HepG2 (cell line): ENCODE measurements around the gene CACNA1C. TPM values are rescaled to one million over a fixed set of nuclear protein-coding genes. Genes with fewer than 3 reads are reported as not detected.

Source experiments
- ATAC-seq: fragments of 200-7000 bp; cut with Tn5 transposase; 3 replicates; pipeline ENCODE4 v1.9.1; 2020; ENCODE audit warnings: mild to moderate bottlenecking, moderate library complexity
- BruUV-seq: library from RNA; stranded (reverse); fragments of 400-500 nt; replicated peaks from 2 replicates; lab custom pipeline; 2021; lab: Mats Ljungman, UMichigan
- CTCF ChIA-PET: fragments of 300-600 bp; formaldehyde crosslinking; extraction: SDS; loops from one replicate; lab custom pipeline; 2021; ENCODE audit warnings: low total read pairs, inconsistent platforms, low intra/inter-chr PET ratio; lab: Yijun Ruan, JAX
- POLR2A ChIA-PET: fragments of 350-600 bp; sonication (Branson Sonifier 250); formaldehyde crosslinking; loops from one replicate; lab custom pipeline; 2020; ENCODE audit warnings: antibody characterized with exemption, inconsistent platforms; lab: Yijun Ruan, JAX
- DNase-seq: peaks from one replicate; pipeline ENCODE4 v3.0.0-alpha.2; 2015; ENCODE audit warnings: low spot score
- FAIRE-seq: peaks from 3 replicates; lab custom pipeline; 2011; peaks lifted over from hg19 to GRCh38; lab: Jason Lieb, UNC
- H2AFZ ChIP-seq: one replicate; pipeline ENCODE4 v1.6.1; 2011; ENCODE audit warnings: low read length, inconsistent platforms
- H3K27ac ChIP-seq: fragments of 300-600 bp; 3 replicates; pipeline ENCODE4 v1.8.0; 2011; ENCODE audit warnings: mixed run types, mild to moderate bottlenecking, mixed read lengths, low read length, inconsistent platforms; ENCODE audit not compliant: insufficient read depth; ENCODE audit errors: extremely low read length
- H3K27me3 ChIP-seq, 2 experiments: fragments of 200-600 bp in 1 of 2; 2 replicates in 1 of 2; 3 replicates in 1 of 2; pipeline versions ENCODE4 v1.6.0 to v1.8.0; 2011; ENCODE audit warnings: low read length in 2 of 2, mild to moderate bottlenecking in 2 of 2, moderate library complexity in 2 of 2, inconsistent platforms in 1 of 2; ENCODE audit not compliant: insufficient read depth in 2 of 2, control insufficient read depth in 1 of 2
- H3K36me3 ChIP-seq, 2 experiments: fragments of 200-600 bp in 1 of 2; replicated peaks in 1 of 2; 2 replicates in 1 of 2; 3 replicates in 1 of 2; pipeline versions ENCODE4 v1.5.1 to v1.8.0; 2011; ENCODE audit warnings: low read length in 2 of 2, inconsistent platforms in 1 of 2; ENCODE audit not compliant: insufficient read depth in 2 of 2, control insufficient read depth in 1 of 2
- H3K4me1 ChIP-seq: 2 replicates; pipeline ENCODE4 v1.5.1; 2012; ENCODE audit warnings: low read length, inconsistent platforms; ENCODE audit not compliant: insufficient read depth
- H3K4me2 ChIP-seq: 2 replicates; pipeline ENCODE4 v1.6.0; 2011; ENCODE audit warnings: low read depth, low read length, inconsistent platforms
- H3K4me3 ChIP-seq, 3 experiments: fragments of 200-600 bp in 1 of 3; sonication (generic), shearing (Covaris generic) in 1 of 3; replicated peaks in 1 of 3; 2 replicates each; pipeline ENCODE4 v1.5.1; 2011 to 2016; ENCODE audit warnings: low read length in 3 of 3, inconsistent platforms in 2 of 3, low read depth in 2 of 3, mild to moderate bottlenecking in 2 of 3, control low read depth in 1 of 3, mixed read lengths in 1 of 3; ENCODE audit not compliant: insufficient read depth in 1 of 3
- H3K79me2 ChIP-seq: one replicate; pipeline ENCODE4 v1.6.1; 2011; ENCODE audit warnings: low read length, inconsistent platforms; ENCODE audit not compliant: insufficient read depth
- H3K9ac ChIP-seq: 2 replicates; pipeline ENCODE4 v1.6.0; 2011; ENCODE audit warnings: mild to moderate bottlenecking, low read depth, low read length, inconsistent platforms; ENCODE audit not compliant: insufficient read depth
- H3K9me3 ChIP-seq: 2 replicates; pipeline ENCODE4 v1.5.1; 2012; ENCODE audit warnings: mild to moderate bottlenecking, low read length
- H4K20me1 ChIP-seq: 2 replicates; pipeline ENCODE4 v1.6.0; 2011; ENCODE audit warnings: inconsistent platforms, mild to moderate bottlenecking, low read length, moderate library complexity; ENCODE audit not compliant: insufficient read depth
- ARHGAP35 ChIP-seq: sonication (generic); formaldehyde crosslinking; IDR thresholded peaks from 2 replicates; pipeline ENCODE4 v1.9.0; 2022; ENCODE audit warnings: mild to moderate bottlenecking, inconsistent platforms, moderate library complexity, missing genetic modification reagents, borderline replicate concordance
- ATF7 ChIP-seq, 2 experiments: fragments of 450-650 bp in 1 of 2; sonication (generic) in 1 of 2; formaldehyde crosslinking in 1 of 2; IDR thresholded peaks; 2 replicates each; pipeline versions ENCODE4 v1.4.0 to v1.6.1; 2016 to 2020; ENCODE audit warnings: antibody characterized with exemption in 1 of 2, mild to moderate bottlenecking in 1 of 2, missing genetic modification reagents in 1 of 2
- CBX1 ChIP-seq: IDR thresholded peaks from one replicate; pipeline ENCODE4 v1.6.1; 2016; ENCODE audit warnings: antibody characterized with exemption, low read depth
- FLYWCH1 ChIP-seq: sonication (generic); formaldehyde crosslinking; IDR thresholded peaks from 2 replicates; pipeline ENCODE4 v1.8.1; 2023; ENCODE audit warnings: mild to moderate bottlenecking, missing genetic modification reagents
- JDP2 ChIP-seq: sonication (generic); formaldehyde crosslinking; IDR thresholded peaks from 2 replicates; pipeline ENCODE4 v1.8.1; 2022; ENCODE audit warnings: missing genetic modification reagents, borderline replicate concordance
- KDM4B ChIP-seq: sonication (generic); formaldehyde crosslinking; IDR thresholded peaks from 2 replicates; pipeline ENCODE4 v1.4.0; 2020; ENCODE audit warnings: missing genetic modification reagents
- KDM5B ChIP-seq: sonication (generic); formaldehyde crosslinking; IDR thresholded peaks from 2 replicates; pipeline ENCODE4 v1.4.0; 2020; ENCODE audit warnings: missing genetic modification reagents, mild to moderate bottlenecking, borderline replicate concordance
- MED8 ChIP-seq: sonication (generic); formaldehyde crosslinking; IDR thresholded peaks from 2 replicates; pipeline ENCODE4 v1.8.1; 2023; ENCODE audit warnings: mild to moderate bottlenecking, missing genetic modification reagents; ENCODE audit not compliant: insufficient replicate concordance
- NFE2 ChIP-seq: sonication (generic); formaldehyde crosslinking; IDR thresholded peaks from 2 replicates; pipeline ENCODE4 v1.4.0; 2020; ENCODE audit warnings: missing genetic modification reagents
- SP2 ChIP-seq: sonication (generic); formaldehyde crosslinking; IDR thresholded peaks from 2 replicates; pipeline ENCODE4 v1.5.1; 2020; ENCODE audit warnings: mild to moderate bottlenecking, missing genetic modification reagents
- SRSF9 ChIP-seq: fragments of 200-400 bp; formaldehyde crosslinking; IDR thresholded peaks from 2 replicates; pipeline ENCODE4 v1.6.1; 2018; ENCODE audit warnings: borderline replicate concordance, mild to moderate bottlenecking, low read depth, low read length; ENCODE audit not compliant: insufficient read depth, poor library complexity, severe bottlenecking
- STAT5B ChIP-seq: sonication (generic); formaldehyde crosslinking; IDR thresholded peaks from 2 replicates; pipeline ENCODE4 v1.4.0; 2020; ENCODE audit warnings: missing genetic modification reagents
- ZMYM4 ChIP-seq: sonication (generic); formaldehyde crosslinking; IDR thresholded peaks from 2 replicates; pipeline ENCODE4 v1.8.1; 2023; ENCODE audit warnings: mild to moderate bottlenecking, missing genetic modification reagents
- ZNF121 ChIP-seq: sonication (generic); formaldehyde crosslinking; IDR thresholded peaks from 2 replicates; pipeline ENCODE4 v1.5.0; 2020; ENCODE audit warnings: mild to moderate bottlenecking, missing genetic modification reagents
- ZNF276 ChIP-seq: sonication (generic); formaldehyde crosslinking; IDR thresholded peaks from 2 replicates; pipeline ENCODE4 v1.4.0; 2020; ENCODE audit warnings: mild to moderate bottlenecking, low read depth, missing genetic modification reagents
- ZNF383 ChIP-seq: sonication (generic); formaldehyde crosslinking; IDR thresholded peaks from 2 replicates; pipeline ENCODE4 v1.4.0; 2020; ENCODE audit warnings: missing genetic modification reagents, mild to moderate bottlenecking, borderline replicate concordance
- ZSCAN9 ChIP-seq: IDR thresholded peaks from 2 replicates; pipeline ENCODE4 v1.6.1; 2016; ENCODE audit warnings: borderline replicate concordance
- WGBS: methylation state at CpG from one replicate; pipeline ENCODE4 v1.1.6; 2017; ENCODE audit warnings: low lambda C conversion rate; 5-methylcytosine and 5-hydroxymethylcytosine counted together
- in situ Hi-C: cut with HindIII; loops from 2 replicates; pipeline ENCODE4 v1.10.0; 2017; ENCODE audit warnings: low pct_unique_long_range_greater_than_20kb; ENCODE audit not compliant: extremely low pct_ligation_motif_present
- intact Hi-C: fragments of 100-400 bp; cut with micrococcal nuclease; formaldehyde crosslinking; loops from one replicate; pipeline ENCODE4 v1.10.0; 2022; ENCODE audit not compliant: unreplicated experiment
- polyA plus RNA-seq, 8 experiments: library from polyadenylated mRNA; depleted of rRNA in 3 of 8; stranded (reverse) in 7 of 8; unstranded in 1 of 8; fragments of >200 nt; fragmentation: Illumina TruSeq in 4 of 8; extraction: Trizol in 4 of 8; gene quantifications; 2 replicates each; pipeline versions ENCODE4 v1.2.1 to v1.2.3, GENCODE V29; 2011 to 2016; ENCODE audit warnings: low read depth in 4 of 8, missing spikeins in 1 of 8, mixed read lengths in 1 of 8; ENCODE audit not compliant: insufficient read depth in 1 of 8
- total RNA-seq, 5 experiments: library from RNA; depleted of rRNA; stranded (reverse); fragments of >200 nt; fragmentation: Illumina TruSeq; extraction: Trizol; gene quantifications; 2 replicates each; pipeline ENCODE4 v1.2.3, GENCODE V29; 2016; ENCODE audit warnings: low read depth in 1 of 5
- TF ChIP-seq, protein P1 (sequence below): sonication (generic); formaldehyde crosslinking; IDR thresholded peaks from 2 replicates; pipeline ENCODE4 v1.8.0; 2022; ENCODE audit warnings: mild to moderate bottlenecking, missing genetic modification reagents; ENCODE audit not compliant: insufficient replicate concordance
- TF ChIP-seq, protein P2 (sequence below): sonication (generic); formaldehyde crosslinking; IDR thresholded peaks from 2 replicates; pipeline ENCODE4 v1.5.0; 2020; ENCODE audit warnings: missing genetic modification reagents

The CACNA1C gene
- total and polyA plus RNA-seq, 2 of the 13 experiments (the other 11 are each of a cell fraction or from before 2014, with no cell fraction given): not detected

- 0% methylated on average over 6 of the region's 6 CpGs for WGBS
- DNase-seq (no peak), ATAC-seq (no peak), FAIRE-seq (no peak)
- no peak overlapping the region for H2AFZ ChIP-seq
- no peaks in the 10 kb centered on the region for H3K9me3 ChIP-seq
- ChIA-PET CTCF (no interaction called here), POLR2A (no interaction called here)
- intact Hi-C loops: no loop called here
- in situ Hi-C loops: no loop called here
- no peak overlapping the region for H3K4me2 ChIP-seq
- TF ChIP-seq ZMYM4 (CRISPR knock-in tag) (no peak), MED8 (no peak), JDP2 (no peak), ATF7 (IDR thresholded peaks at IDR 0.05) (no peak), ATF7 (CRISPR knock-in tag; IDR thresholded peaks at IDR 0.05) (no peak), KDM4B (CRISPR knock-in tag) (no peak), SP2 (CRISPR knock-in tag) (no peak), STAT5B (CRISPR knock-in tag) (no peak), FLYWCH1 (CRISPR knock-in tag) (no peak), CBX1 (no peak), ZSCAN9 (no peak), NFE2 (CRISPR knock-in tag) (no peak), ZNF121 (CRISPR knock-in tag) (no peak), ARHGAP35 (CRISPR knock-in tag) (no peak), ZNF276 (no peak), ZNF383 (no peak), KDM5B (CRISPR knock-in tag) (no peak), SRSF9 (no peak)
- TF ChIP-seq, protein P1, sequence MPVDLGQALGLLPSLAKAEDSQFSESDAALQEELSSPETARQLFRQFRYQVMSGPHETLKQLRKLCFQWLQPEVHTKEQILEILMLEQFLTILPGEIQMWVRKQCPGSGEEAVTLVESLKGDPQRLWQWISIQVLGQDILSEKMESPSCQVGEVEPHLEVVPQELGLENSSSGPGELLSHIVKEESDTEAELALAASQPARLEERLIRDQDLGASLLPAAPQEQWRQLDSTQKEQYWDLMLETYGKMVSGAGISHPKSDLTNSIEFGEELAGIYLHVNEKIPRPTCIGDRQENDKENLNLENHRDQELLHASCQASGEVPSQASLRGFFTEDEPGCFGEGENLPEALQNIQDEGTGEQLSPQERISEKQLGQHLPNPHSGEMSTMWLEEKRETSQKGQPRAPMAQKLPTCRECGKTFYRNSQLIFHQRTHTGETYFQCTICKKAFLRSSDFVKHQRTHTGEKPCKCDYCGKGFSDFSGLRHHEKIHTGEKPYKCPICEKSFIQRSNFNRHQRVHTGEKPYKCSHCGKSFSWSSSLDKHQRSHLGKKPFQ: no peak
- TF ChIP-seq, protein P2, sequence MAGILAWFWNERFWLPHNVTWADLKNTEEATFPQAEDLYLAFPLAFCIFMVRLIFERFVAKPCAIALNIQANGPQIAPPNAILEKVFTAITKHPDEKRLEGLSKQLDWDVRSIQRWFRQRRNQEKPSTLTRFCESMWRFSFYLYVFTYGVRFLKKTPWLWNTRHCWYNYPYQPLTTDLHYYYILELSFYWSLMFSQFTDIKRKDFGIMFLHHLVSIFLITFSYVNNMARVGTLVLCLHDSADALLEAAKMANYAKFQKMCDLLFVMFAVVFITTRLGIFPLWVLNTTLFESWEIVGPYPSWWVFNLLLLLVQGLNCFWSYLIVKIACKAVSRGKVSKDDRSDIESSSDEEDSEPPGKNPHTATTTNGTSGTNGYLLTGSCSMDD (CRISPR knock-in tag): no peak
- peaks cover 4 to 54% of the 10 kb centered on the region in 2 experiments; a peak in 3 of 5 replicates for H3K27me3 ChIP-seq
- H3K27ac ChIP-seq: no peak overlapping the region
- no peak overlapping the region for H3K4me3 ChIP-seq
- H3K4me1 ChIP-seq: no peaks in the 10 kb centered on the region
- no peak overlapping the region for H3K9ac ChIP-seq
- no peaks in the 10 kb centered on the region for H3K79me2 ChIP-seq
- H3K36me3 ChIP-seq: no peaks in the 10 kb centered on the region
- no TSS peak for BruUV-seq
- no peaks in the 10 kb centered on the region for H4K20me1 ChIP-seq
These were observed 299.4 kb downstream of the CACNA1C start for GRCh38 chr12:2352203-2352602.
